Brain microvascular endothelial cell (primary cell): Measurements from ENCODE around the gene MTHFD1.

Experiments
- DNase-seq: peaks from one replicate; pipeline ENCODE4 v3.0.0-alpha.2; 2020
- H3K27ac ChIP-seq: fragments of 250-450 bp; sonication (Bioruptor Pico); 2 replicates; pipeline ENCODE4 v1.5.1; 2020; ENCODE audit warnings: mild to moderate bottlenecking, moderate library complexity
- H3K27me3 ChIP-seq: fragments of 250-450 bp; sonication (Bioruptor Pico); replicated peaks from 2 replicates; pipeline ENCODE4 v1.5.1; 2020; ENCODE audit warnings: mild to moderate bottlenecking
- H3K36me3 ChIP-seq: fragments of 250-450 bp; sonication (Bioruptor Pico); replicated peaks from 2 replicates; pipeline ENCODE4 v1.5.1; 2020; ENCODE audit warnings: mild to moderate bottlenecking
- H3K4me3 ChIP-seq: 2 replicates; pipeline ENCODE4 v1.5.1; 2011; ENCODE audit warnings: low read depth, mild to moderate bottlenecking, control low read depth, low read length, moderate library complexity
- in situ Hi-C: cut with HindIII; loops from 2 replicates; pipeline ENCODE4 v1.10.0; 2017; ENCODE audit warnings: low sequenced_read_pairs, low pct_ligation_motif_present
- TF ChIP-seq, protein P1 (sequence below): IDR thresholded peaks from 2 replicates; pipeline ENCODE4 v1.5.1; 2011; ENCODE audit warnings: low read depth, mild to moderate bottlenecking, moderate library complexity, low read length, control low read depth, inconsistent platforms; ENCODE audit errors: missing control alignments

The MTHFD1 gene

DNA sequence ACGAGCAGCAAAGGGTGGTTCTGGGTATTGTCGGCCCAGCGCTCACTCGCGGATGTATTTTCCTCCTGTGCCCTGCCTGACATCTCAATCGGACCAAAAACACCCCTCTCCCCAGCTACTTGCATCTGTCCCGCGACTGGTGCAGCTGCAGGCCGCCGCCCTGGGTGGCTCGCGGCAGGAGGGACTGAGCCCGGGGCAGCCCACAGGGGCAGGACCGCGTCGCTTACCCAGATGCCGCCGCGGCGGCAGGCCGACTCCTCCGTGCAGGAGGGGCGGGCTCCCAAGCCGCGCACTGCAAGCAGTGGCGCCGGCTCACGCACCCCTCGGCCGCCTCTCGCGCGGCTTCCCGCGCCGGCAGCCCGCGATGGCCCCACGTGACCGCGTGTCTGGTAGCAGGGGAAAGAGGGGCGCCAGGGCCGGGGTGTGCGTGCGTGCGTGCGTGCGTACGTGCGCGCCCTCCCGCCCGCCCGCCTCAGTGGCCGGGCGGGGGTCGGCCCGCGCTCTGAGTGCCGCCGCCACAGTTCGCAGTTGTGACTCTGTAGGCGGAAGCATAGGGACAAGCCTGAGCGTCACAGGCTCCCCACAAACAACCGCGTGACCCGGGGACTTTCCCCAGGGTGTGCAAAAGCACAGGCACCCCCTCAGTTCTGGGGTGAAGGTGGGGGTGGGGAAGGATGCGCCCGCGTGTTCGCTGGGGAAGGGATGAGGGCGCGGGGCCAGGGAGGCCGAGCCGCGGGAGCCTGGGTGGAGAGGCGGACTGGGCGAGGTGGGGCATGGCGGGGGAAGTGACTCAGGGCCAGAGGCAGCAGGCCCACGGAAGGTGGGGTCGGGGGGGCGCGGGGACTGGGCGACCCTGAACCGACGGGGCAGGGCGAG is 115.5 kb downstream of the MTHFD1 start, which contains the start of gene ZBTB25:
Gene ZBTB25 (minus strand): TSS at position 405 of the 876 bp plus-strand sequence. CDS start 13,305 bp downstream, outside the sequence.
- peak; percentile 88 for DNase-seq
- in situ Hi-C loops: no loop called here
- H3K4me3 ChIP-seq: peak within 1 kb of the TSS; percentile 66
- H3K27me3 ChIP-seq: no peaks in the 10 kb centered on the region
- H3K36me3 ChIP-seq: no peaks in the 10 kb centered on the region
- TF ChIP-seq, protein P1, sequence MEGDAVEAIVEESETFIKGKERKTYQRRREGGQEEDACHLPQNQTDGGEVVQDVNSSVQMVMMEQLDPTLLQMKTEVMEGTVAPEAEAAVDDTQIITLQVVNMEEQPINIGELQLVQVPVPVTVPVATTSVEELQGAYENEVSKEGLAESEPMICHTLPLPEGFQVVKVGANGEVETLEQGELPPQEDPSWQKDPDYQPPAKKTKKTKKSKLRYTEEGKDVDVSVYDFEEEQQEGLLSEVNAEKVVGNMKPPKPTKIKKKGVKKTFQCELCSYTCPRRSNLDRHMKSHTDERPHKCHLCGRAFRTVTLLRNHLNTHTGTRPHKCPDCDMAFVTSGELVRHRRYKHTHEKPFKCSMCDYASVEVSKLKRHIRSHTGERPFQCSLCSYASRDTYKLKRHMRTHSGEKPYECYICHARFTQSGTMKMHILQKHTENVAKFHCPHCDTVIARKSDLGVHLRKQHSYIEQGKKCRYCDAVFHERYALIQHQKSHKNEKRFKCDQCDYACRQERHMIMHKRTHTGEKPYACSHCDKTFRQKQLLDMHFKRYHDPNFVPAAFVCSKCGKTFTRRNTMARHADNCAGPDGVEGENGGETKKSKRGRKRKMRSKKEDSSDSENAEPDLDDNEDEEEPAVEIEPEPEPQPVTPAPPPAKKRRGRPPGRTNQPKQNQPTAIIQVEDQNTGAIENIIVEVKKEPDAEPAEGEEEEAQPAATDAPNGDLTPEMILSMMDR: no peak
- peak within 1 kb of the TSS; percentile 98 for H3K27ac ChIP-seq

DNA sequence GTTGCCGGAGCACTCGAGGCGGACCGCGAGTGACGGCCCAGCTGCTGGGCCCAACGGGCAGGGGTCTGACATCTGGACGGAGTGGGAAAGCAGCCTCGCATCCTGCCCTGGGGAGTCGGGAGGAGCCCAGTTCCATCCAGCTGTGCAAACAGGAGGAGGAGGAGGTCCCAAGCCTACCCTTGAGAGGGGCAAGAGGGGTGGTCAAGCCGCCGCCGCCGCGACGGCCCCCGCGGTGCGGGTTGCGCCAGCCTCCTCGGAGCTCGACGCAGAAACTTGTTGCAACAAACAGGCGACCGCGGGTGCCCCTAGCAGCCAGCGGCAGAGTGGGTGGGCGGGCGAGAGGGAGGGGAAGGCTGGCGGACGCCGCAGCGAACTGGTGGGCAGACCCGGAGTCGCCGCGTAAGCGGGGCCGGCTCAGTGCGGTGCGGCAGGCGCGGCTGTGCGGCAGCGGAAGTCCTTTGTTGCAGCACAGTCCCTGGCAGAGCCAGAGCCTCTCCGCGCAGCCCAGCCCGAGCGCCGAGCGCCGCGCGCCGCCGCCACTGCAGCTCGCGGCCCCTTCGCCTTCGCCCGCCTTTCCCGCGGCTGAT is 116.2 kb downstream of the MTHFD1 start, which contains the start of gene ZBTB1:
Gene ZBTB1 (plus strand): TSS at position 461 of the 587 bp plus-strand sequence. CDS start 16,735 bp downstream, outside the sequence.
- Histone ChIP-seq H3K4me3 (peak within 1 kb of the TSS; percentile 66), H3K36me3 (no peaks in the 10 kb centered on the region), H3K27me3 (no peaks in the 10 kb centered on the region), H3K27ac (peak within 1 kb of the TSS; percentile 98)
- DNase-seq: peak; percentile 80
- in situ Hi-C loops: no loop called here
- TF ChIP-seq, protein P1: no peak

DNA sequence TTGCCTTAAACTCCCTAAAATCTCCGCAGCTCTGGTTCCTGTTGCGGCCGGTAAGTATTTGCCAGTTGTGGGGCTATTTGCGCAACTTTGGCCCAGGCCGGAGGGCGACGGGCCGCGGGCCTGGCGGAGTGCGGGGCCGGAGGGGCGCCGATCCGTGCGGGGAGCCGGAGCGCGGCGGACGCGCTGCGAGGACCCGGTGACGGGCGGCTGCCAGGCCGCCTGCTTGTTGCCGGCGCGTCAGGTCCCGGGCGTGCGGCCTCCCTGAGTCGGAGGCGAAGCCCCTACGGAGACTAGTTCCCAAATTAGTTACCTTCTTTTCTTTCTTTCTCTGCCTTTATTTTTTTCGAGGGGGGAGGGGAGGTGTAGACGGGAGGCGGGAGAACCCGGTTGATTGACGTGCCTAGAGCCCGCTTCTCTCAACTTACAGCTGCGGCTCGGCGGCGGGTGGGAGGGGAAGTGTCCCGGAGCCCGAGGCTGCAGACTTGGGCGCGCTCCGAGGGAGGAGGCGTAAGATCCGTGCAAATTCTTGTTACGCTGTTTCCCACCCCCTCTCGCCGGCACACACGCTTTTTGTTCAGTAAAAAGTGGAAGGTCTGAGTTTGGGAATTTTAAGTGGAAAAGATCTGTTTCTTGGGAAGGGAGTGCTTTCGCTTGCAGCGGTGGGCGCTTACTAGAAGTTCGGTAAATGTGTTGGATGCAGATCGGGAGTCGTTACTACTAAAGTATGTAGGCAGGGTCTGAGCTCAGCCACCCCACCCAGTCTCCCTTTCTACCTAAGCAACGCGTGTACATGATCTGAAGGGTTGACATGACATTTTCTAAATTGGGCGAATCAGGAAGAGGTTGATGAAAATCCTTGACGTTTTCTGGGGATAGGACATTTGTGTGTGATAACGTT is 117.0 kb downstream of the MTHFD1 start:
- DNase-seq: peak; percentile 83
- in situ Hi-C loops: no loop called here
- Histone ChIP-seq H3K27ac (peak overlapping the region; percentile 98), H3K36me3 (no peaks in the 10 kb centered on the region), H3K27me3 (no peaks in the 10 kb centered on the region), H3K4me3 (peak overlapping the region; percentile 66)
- TF ChIP-seq, protein P1: no peak

DNA sequence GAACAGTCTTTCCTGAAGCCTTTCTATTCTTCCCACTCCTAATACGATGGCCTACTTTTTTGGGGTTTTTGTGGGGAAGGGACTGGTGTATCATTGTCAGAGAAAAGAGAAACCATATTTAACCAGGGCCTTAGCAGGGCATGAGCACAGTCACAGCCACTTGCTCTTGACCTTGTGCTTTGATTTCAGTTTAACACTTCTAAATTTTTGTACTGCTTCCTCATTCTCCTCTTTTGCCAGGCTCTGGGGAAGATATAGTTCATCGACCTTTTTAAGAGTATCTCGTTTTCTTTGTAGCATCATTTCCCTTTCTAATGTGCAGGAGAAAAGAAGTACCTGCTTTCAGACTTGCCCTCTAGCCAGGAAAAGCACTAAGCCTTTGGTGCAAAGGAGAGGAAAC is 118.6 kb downstream of the MTHFD1 start:
- in situ Hi-C loops: no loop called here
- Histone ChIP-seq H3K4me3 (peak overlapping the region; percentile 41), H3K27me3 (no peaks in the 10 kb centered on the region), H3K27ac (no peak overlapping the region), H3K36me3 (peaks cover 2% of the 10 kb centered on the region)
- TF ChIP-seq, protein P1: no peak
- DNase-seq: no peak

DNA sequence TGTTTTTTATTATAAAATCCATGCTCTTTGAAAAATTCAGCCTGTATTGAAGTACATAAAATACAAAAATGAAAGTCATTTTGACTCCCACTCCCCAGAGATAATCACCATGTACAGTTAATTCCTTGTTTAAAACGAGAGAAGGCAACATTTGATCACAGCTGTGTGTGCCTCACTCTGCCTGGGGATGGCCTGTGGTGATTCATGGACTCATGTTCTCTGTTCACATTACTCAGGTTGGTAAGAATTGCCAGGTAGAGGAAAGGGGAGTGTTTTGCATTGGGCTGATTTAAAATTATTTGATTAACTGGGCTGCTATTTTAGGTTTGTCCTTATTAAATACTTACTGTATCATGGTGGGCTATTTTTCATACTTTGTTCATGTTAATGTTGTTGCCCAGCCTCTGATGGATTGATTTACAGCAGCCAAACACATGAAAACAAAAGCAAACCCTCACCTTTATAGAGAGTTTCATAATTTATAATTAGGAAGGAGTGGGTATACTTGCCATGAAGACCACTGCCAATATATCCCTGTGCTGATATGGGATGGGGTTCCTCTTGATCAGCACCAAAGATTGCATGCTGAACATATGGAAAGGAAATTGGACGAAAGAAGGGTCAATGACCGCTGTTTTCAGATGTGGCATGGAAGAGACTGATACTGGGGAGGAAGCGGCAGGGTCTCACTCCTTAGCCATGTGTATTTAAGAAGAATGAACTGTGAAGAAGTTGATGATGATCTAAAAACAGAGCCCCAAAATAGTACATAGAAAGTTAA is 119.4 kb downstream of the MTHFD1 start:
- in situ Hi-C loops: no loop called here
- no peak overlapping the region for H3K4me3 ChIP-seq
- TF ChIP-seq, protein P1: no peak
- peaks cover 2% of the 10 kb centered on the region for H3K36me3 ChIP-seq
- no peak overlapping the region for H3K27ac ChIP-seq
- no peak for DNase-seq
- H3K27me3 ChIP-seq: no peaks in the 10 kb centered on the region
